Sigmoid colon (tissue), 7 donors: ENCODE measurements around the gene SMTNL2. TPM values are rescaled to one million over a fixed set of nuclear protein-coding genes. Genes with fewer than 3 reads are reported as not detected.
A peak's percentile ranks its signal among the peaks of the same experiment; 100 is the strongest.

ENCODE experiments used
- DNase-seq: peaks from one replicate; pipeline ENCODE4 v3.0.0-alpha.2; 2019
- H3K27ac ChIP-seq, 4 donors: fragments of 200-600 bp; sonication (generic); one replicate each; pipeline ENCODE4 v1.5.1; 2016 to 2019; ENCODE audit warnings: mild to moderate bottlenecking in 1 of 4
- H3K27me3 ChIP-seq, 3 donors: fragments of 200-600 bp; sonication (generic); one replicate each; pipeline ENCODE4 v1.5.1; 2019; ENCODE audit warnings: mild to moderate bottlenecking in 1 of 3
- H3K36me3 ChIP-seq, 4 donors: fragments of 200-600 bp; sonication (generic); one replicate each; pipeline ENCODE4 v1.5.1; 2016 to 2019
- H3K4me1 ChIP-seq, 4 donors: fragments of 200-600 bp; sonication (generic); one replicate each; pipeline ENCODE4 v1.5.1; 2017 to 2019
- H3K4me3 ChIP-seq, 4 donors: fragments of 200-600 bp; sonication (generic); one replicate each; pipeline ENCODE4 v1.5.1; 2017 to 2019; ENCODE audit warnings: mild to moderate bottlenecking in 2 of 4, moderate library complexity in 1 of 4
- H3K9me3 ChIP-seq, 4 donors: fragments of 200-600 bp in 3 of 4; sonication (generic) in 3 of 4; one replicate each; pipeline versions ENCODE4 v1.5.1 to v1.6.1; 2013 to 2019
- EP300 ChIP-seq, 4 donors: sonication (generic); formaldehyde crosslinking; IDR thresholded peaks; one replicate each; pipeline ENCODE4 v1.6.1; 2017; ENCODE audit warnings: antibody characterized with exemption in 4 of 4
- POLR2A ChIP-seq, 2 donors: fragments of 450-650 bp; IDR thresholded peaks; one replicate each; pipeline ENCODE4 v1.6.1; 2016; ENCODE audit warnings: antibody characterized with exemption in 2 of 2, mild to moderate bottlenecking in 2 of 2, moderate library complexity in 2 of 2
- POLR2AphosphoS5 ChIP-seq, 4 donors: sonication (generic); formaldehyde crosslinking; IDR thresholded peaks; one replicate each; pipeline ENCODE4 v1.6.1; 2017; ENCODE audit warnings: antibody characterized with exemption in 4 of 4
- WGBS, 2 donors: extraction: QIAGEN DNeasy Blood & Tissue Kit; methylation state at CpG; one replicate each; pipeline ENCODE4 v1.1.7; 2013; 5-methylcytosine and 5-hydroxymethylcytosine counted together
- intact Hi-C: fragments of 100-400 bp; cut with DNase I; formaldehyde crosslinking; loops from one replicate; pipeline ENCODE4 v1.15.1; 2023
- polyA plus RNA-seq, 3 donors: library from polyadenylated mRNA; stranded (reverse); fragments of 200-250 nt; gene quantifications; one replicate each; pipeline ENCODE4 v1.2.3, GENCODE V29; 2013
- total RNA-seq, 4 donors: library from RNA; depleted of rRNA; stranded (reverse); fragments of >200 nt; gene quantifications; one replicate each; pipeline ENCODE4 v1.1.0, GENCODE V29; 2016
- TF ChIP-seq, protein P1 (sequence below), 4 experiments: fragments of 450-650 bp in 3 of 4; fragments of 200-600 bp in 1 of 4; IDR thresholded peaks; one replicate each; pipeline ENCODE4 v1.5.1; 2016 to 2019; ENCODE audit warnings: antibody characterized with exemption in 4 of 4, mild to moderate bottlenecking in 3 of 4, moderate library complexity in 2 of 4
- donor health status: healthy with polysubstance abuse.
- donor health status: Bipolar disorder and iron deficiency.
- donor health status: healthy.

Gene SMTNL2
- total and polyA plus RNA-seq, 7 donors = 0.33 to 1.9 (median 0.99) TPM; not detected in 1

DNA sequence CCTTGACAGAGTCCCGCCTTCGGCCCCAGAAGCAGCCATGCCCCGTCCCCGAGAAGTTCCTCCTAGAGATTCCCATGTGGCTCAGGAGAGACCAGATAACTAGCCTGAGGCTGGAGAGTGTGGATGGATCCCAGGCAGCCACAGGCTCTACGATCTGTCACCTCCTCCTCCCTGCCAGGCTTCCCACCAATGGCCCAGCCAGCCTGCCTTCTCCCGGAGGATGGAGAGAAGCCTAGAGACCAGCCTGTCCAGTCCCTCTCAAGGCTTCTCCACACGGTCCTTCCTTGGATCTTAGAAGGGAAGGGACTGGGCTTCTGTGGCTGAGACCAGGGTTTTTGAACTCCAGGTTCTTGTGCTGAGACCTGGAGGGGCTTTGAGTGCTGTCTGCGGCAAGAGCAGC, 1.6 kb upstream of the SMTNL2 start:
- peaks cover 17 to 45% (median 37%) of the 10 kb centered on the region in 3 donors for H3K27me3 ChIP-seq
- no peak overlapping the region for H3K4me3 ChIP-seq
- WGBS, 2 donors = 81 to 88% methylated on average over 8 of the region's 8 CpGs
- H3K27ac ChIP-seq = no peak overlapping the region
- peaks cover 0 to 17% (median 15%) of the 10 kb centered on the region in 4 donors for H3K4me1 ChIP-seq
- H3K36me3 ChIP-seq = no peaks in the 10 kb centered on the region
- no peak for DNase-seq
- H3K9me3 ChIP-seq = no peaks in the 10 kb centered on the region
- TF ChIP-seq EP300 (IDR thresholded peaks at IDR 0.05) (no peak), POLR2AphosphoS5 (IDR thresholded peaks at IDR 0.05) (no peak), POLR2A (IDR thresholded peaks at IDR 0.05) (no peak)
- TF ChIP-seq, protein P1, sequence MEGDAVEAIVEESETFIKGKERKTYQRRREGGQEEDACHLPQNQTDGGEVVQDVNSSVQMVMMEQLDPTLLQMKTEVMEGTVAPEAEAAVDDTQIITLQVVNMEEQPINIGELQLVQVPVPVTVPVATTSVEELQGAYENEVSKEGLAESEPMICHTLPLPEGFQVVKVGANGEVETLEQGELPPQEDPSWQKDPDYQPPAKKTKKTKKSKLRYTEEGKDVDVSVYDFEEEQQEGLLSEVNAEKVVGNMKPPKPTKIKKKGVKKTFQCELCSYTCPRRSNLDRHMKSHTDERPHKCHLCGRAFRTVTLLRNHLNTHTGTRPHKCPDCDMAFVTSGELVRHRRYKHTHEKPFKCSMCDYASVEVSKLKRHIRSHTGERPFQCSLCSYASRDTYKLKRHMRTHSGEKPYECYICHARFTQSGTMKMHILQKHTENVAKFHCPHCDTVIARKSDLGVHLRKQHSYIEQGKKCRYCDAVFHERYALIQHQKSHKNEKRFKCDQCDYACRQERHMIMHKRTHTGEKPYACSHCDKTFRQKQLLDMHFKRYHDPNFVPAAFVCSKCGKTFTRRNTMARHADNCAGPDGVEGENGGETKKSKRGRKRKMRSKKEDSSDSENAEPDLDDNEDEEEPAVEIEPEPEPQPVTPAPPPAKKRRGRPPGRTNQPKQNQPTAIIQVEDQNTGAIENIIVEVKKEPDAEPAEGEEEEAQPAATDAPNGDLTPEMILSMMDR (IDR thresholded peaks at IDR 0.05) = no peak
- intact Hi-C loops = no loop called here

DNA sequence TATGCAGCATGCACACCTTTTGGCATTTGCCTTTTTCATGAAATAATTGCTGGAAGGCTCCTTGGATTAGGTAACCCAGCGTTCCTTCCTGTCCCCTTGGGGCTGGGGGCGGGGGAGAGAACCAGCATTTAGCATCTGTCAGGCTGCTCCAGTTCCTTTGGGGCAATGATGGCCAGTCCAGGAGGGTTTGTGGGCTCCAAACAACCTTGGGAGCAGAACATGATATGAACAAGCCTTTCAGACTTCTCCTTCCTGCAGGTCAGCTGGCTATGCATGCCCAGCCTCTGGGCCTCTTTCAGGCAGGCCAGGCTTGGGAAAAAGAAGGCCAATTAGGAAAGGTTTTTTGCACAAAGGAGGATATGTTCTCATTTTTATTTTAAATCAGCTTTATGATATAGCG, 1.1 kb upstream of the SMTNL2 start:
- TF ChIP-seq EP300 (IDR thresholded peaks at IDR 0.05) = no peak
- TF ChIP-seq, protein P1 (IDR thresholded peaks at IDR 0.05) = no peak
- no peak for TF ChIP-seq POLR2A (IDR thresholded peaks at IDR 0.05)
- TF ChIP-seq POLR2AphosphoS5 (IDR thresholded peaks at IDR 0.05) = no peak
- no peak overlapping the region for H3K4me3 ChIP-seq
- H3K4me1 ChIP-seq = peaks cover 0 to 17% (median 15%) of the 10 kb centered on the region in 4 donors
- no peaks in the 10 kb centered on the region for H3K9me3 ChIP-seq
- no peak for DNase-seq
- no peak overlapping the region for H3K27ac ChIP-seq
- peaks cover 17 to 45% (median 37%) of the 10 kb centered on the region in 3 donors for H3K27me3 ChIP-seq
- 80 to 81% methylated on average over 3 of the region's 3 CpGs for WGBS, 2 donors
- intact Hi-C loops = no loop called here
- H3K36me3 ChIP-seq = no peaks in the 10 kb centered on the region

- no peaks in the 10 kb centered on the region for H3K9me3 ChIP-seq
- H3K27me3 ChIP-seq = peaks cover 17 to 45% (median 37%) of the 10 kb centered on the region in 3 donors
- H3K4me1 ChIP-seq = peaks cover 0 to 17% (median 15%) of the 10 kb centered on the region in 4 donors
- WGBS, 2 donors = 20 to 27% methylated on average over 12 of the region's 12 CpGs
- intact Hi-C loops = no loop called here
- H3K27ac ChIP-seq = peak overlapping the region in 1 of 4 donors; percentile 73
- H3K36me3 ChIP-seq = no peaks in the 10 kb centered on the region
- TF ChIP-seq POLR2A (IDR thresholded peaks at IDR 0.05) (no peak), POLR2AphosphoS5 (IDR thresholded peaks at IDR 0.05) (no peak), EP300 (IDR thresholded peaks at IDR 0.05) (no peak)
- TF ChIP-seq, protein P1 (IDR thresholded peaks at IDR 0.05) = no peak
- H3K4me3 ChIP-seq = peak overlapping the region; percentile 17 to 50 (median 38)
- no peak for DNase-seq
Measured at GRCh38 chr17:4583782-4584100, 588 bp upstream of the SMTNL2 start.

GRCh38 chr17:4584917-4585637, 748 bp downstream of the SMTNL2 start:
- intact Hi-C loops = no loop called here
- Histone ChIP-seq H3K4me1 (peaks cover 0 to 17% (median 15%) of the 10 kb centered on the region in 4 donors), H3K36me3 (no peaks in the 10 kb centered on the region), H3K27ac (peak overlapping the region in 1 of 4 donors; percentile 73), H3K27me3 (peaks cover 17 to 45% (median 37%) of the 10 kb centered on the region in 3 donors), H3K9me3 (no peaks in the 10 kb centered on the region), H3K4me3 (peak overlapping the region in 3 of 4 donors; percentile 27 to 50 (median 50))
- TF ChIP-seq POLR2A (IDR thresholded peaks at IDR 0.05) (no peak), POLR2AphosphoS5 (IDR thresholded peaks at IDR 0.05) (no peak), EP300 (IDR thresholded peaks at IDR 0.05) (no peak)
- TF ChIP-seq, protein P1 (IDR thresholded peaks at IDR 0.05) = no peak
- no peak for DNase-seq
- 6 to 23% methylated on average over 57 of the region's 57 CpGs for WGBS, 2 donors
